A549 treated with AZD9567 at 1 μM for 4 hours (cell line): ENCODE results near the gene LRRC37A2. TPM values are rescaled to one million over a fixed set of nuclear protein-coding genes. Genes with fewer than 3 reads are reported as not detected.

Experiments
- total RNA-seq: library from RNA; stranded (reverse); fragments of 200-300 nt; extraction: Qiagen RNA extraction; gene quantifications from 5 replicates; pipeline ENCODE4 v1.2.3, GENCODE V29; 2022; ENCODE audit not compliant: insufficient read depth

The LRRC37A2 gene
- total RNA-seq, result 3.1 to 4.2 TPM (median 3.8 TPM) in 5 replicates

DNA sequence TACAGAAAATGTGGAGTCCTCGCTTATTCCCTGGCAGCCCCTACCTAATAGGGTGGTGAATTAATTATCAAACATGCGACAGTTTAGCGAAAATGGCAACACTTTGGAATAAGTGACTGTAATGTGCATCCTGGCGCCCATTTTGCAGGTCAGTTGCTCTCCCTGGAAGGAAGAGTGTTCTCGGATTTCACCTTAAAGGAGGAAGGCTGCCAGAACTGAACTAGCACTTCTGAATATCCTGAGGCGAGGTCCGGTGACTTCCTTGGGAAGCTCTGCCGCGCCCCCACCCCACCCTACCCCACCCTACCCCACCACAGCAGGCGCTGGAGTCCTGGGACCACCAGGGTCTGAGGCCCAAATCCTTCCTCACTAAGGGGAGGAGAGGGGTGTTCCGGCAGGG, at the start of gene LRRC37A2:
Gene LRRC37A2 (plus strand): TSS at position 301 of the 400 bp plus-strand sequence. CDS start 245 bp downstream, outside the sequence.

DNA sequence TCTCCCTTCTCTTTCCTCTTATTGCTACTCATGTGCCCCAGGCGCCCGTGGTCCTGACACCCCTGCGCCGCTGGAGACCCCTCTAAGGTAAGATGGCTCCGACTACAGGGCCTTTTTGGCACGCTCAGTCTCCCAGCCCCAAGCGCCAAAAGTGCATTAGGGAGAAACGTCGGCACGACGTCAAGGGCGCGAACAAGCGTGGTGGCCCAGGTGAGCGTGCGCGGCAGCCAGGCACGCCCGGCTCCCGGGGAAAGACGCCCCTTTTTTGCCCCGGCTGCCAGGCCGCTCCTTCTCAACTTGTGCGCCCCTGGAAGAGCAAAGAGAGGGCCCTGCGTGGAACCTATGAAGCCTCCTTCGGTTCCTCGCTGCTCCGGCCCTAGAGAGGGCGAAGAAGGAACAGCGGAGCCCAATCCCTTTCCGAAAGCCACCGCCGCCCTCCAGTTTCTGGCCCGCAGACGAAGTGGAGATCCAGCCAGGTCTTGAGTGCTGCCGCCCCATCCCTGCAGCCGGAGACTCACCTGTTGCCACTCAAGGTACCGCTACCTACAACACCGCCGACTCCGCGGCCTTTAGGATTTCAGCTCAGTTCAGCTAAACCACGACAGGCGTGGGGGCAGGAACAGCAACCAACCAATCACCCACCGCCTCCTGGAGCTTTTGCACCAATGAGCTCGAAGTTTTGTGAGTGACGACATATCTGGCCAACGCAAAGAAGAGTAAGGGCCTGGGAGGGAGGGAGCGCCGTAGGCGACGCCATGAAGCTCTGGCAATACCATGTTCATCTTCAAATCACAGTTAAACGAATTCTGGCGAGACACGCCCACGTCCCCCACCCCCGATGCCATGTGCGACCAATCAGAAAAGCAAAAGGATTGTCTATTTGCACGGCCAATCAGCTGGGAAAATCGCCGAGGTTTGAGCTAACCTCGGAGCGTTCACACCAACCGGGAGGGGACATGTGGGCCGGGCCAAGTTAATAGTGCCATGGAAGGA, 67.1 kb downstream of the LRRC37A2 start, which contains the start of gene ARL17A:
Gene ARL17A (minus strand): TSS at position 609 of the 993 bp plus-strand sequence. CDS start 3,369 bp downstream, outside the sequence.

GRCh38 chr17:46590157-46591146, 78.2 kb downstream of the LRRC37A2 start, which contains the start of gene NSF:
Gene NSF (plus strand): TSS chr17:46590669. CDS start chr17:46590776, 107 bp downstream.

Other genes starting within 250 kb of the LRRC37A2 start
- 0.67 to 0.88 TPM (median 0.74 TPM) in 4 of 5 replicates, not detected in the other for gene LRRC37A, start 217.3 kb upstream of the LRRC37A2 start, total RNA-seq
- 5.6 to 11.7 TPM (median 6.5 TPM) in 5 replicates for gene ARL17B, start 150.7 kb upstream of the LRRC37A2 start, total RNA-seq
- gene ARL17A, start 67.2 kb downstream of the LRRC37A2 start, total RNA-seq, result 2.9 to 4.8 TPM (median 4.2 TPM) in 5 replicates
- gene NSF, start 78.2 kb downstream of the LRRC37A2 start, total RNA-seq, result 19.3 to 23.2 TPM (median 20.9 TPM) in 5 replicates